RKO (cell line): ENCODE data around the gene AEBP1.

Experiments
- DNase-seq: peaks from one replicate; pipeline ENCODE4 v3.0.0-alpha.2; 2016; ENCODE audit warnings: low spot score

AEBP1 gene

GRCh38 chr7:44103923-44104859 lies at the start of gene AEBP1:
TSS of gene AEBP1 (plus strand) at chr7:44104345. CDS start at chr7:44104666, 321 bp downstream.
- DNase-seq: no peak

- DNase-seq: no peak
These were observed 47.5 kb upstream of the AEBP1 start for GRCh38 chr7:44056681-44057080.

GRCh38 chr7:44057181-44057848 lies 46.8 kb upstream of the AEBP1 start:
- DNase-seq: no peak

- DNase-seq: no peak
These were observed 46.0 kb upstream of the AEBP1 start for GRCh38 chr7:44057849-44058758.

GRCh38 chr7:44058759-44059218 lies 45.4 kb upstream of the AEBP1 start:
- no peak for DNase-seq

- DNase-seq: no peak
These were observed 44.7 kb upstream of the AEBP1 start for GRCh38 chr7:44059219-44060090.

GRCh38 chr7:44060091-44060947 lies 43.8 kb upstream of the AEBP1 start:
- no peak for DNase-seq

- no peak for DNase-seq
These were observed 43.0 kb upstream of the AEBP1 start for GRCh38 chr7:44060948-44061644.

GRCh38 chr7:44061645-44062179 lies 42.4 kb upstream of the AEBP1 start:
- no peak for DNase-seq

GRCh38 chr7:44062180-44062902 lies 41.8 kb upstream of the AEBP1 start:
- no peak for DNase-seq

- no peak for DNase-seq
These were observed 41.2 kb upstream of the AEBP1 start for GRCh38 chr7:44062903-44063295.

- DNase-seq: no peak
These were observed 40.6 kb upstream of the AEBP1 start for GRCh38 chr7:44063547-44063893.

- DNase-seq: no peak
These were observed 40.1 kb upstream of the AEBP1 start for GRCh38 chr7:44063894-44064651.

- no peak for DNase-seq
These were observed 39.2 kb upstream of the AEBP1 start for GRCh38 chr7:44064791-44065430.

GRCh38 chr7:44065431-44066110 lies 38.6 kb upstream of the AEBP1 start, which contains the start of gene PGAM2:
TSS of gene PGAM2 (minus strand) at chr7:44065567. CDS start at chr7:44065529, 38 bp downstream.
- DNase-seq: no peak

- no peak for DNase-seq
These were observed 38.1 kb upstream of the AEBP1 start for GRCh38 chr7:44066111-44066460.
